Esophagus squamous epithelium (tissue), 4 donors: ENCODE measurements around the gene GPATCH4.

Source experiments
- CTCF ChIP-seq, 6 experiments: fragments of 450-650 bp in 4 of 6; fragments of 200-600 bp in 2 of 6; sonication (generic) in 2 of 6; IDR thresholded peaks; one replicate each; pipeline ENCODE4 v1.5.1; 2016 to 2019; ENCODE audit warnings: antibody characterized with exemption in 6 of 6, mild to moderate bottlenecking in 4 of 6, moderate library complexity in 4 of 6
- POLR2A ChIP-seq, 4 donors: fragments of 450-650 bp; IDR thresholded peaks; one replicate each; pipeline ENCODE4 v1.6.1; 2017; ENCODE audit warnings: antibody characterized with exemption in 4 of 4, mild to moderate bottlenecking in 4 of 4, moderate library complexity in 3 of 4

- TF ChIP-seq POLR2A (IDR thresholded peaks at IDR 0.05): no peak
- peak; percentile 54 to 75 (median 60) for TF ChIP-seq CTCF (IDR thresholded peaks at IDR 0.05)
Observed at GRCh38 chr1:156627313-156627880, 26.1 kb upstream of the GPATCH4 start.
